Colonic mucosa (tissue), 4 donors: Measurements from ENCODE around the gene KCNJ6. TPM values are rescaled to one million over a fixed set of nuclear protein-coding genes. Genes with fewer than 3 reads are reported as not detected.

Experiments
- DNase-seq: peaks from one replicate; pipeline ENCODE4 v3.0.0-alpha.2; 2020
- H3K27ac ChIP-seq: fragments of 200-600 bp; one replicate; pipeline ENCODE4 v1.8.0; 2021
- H3K27me3 ChIP-seq: fragments of 200-600 bp; one replicate; pipeline ENCODE4 v1.8.0; 2021
- H3K36me3 ChIP-seq: fragments of 200-600 bp; one replicate; pipeline ENCODE4 v1.8.0; 2021
- H3K4me1 ChIP-seq: fragments of 200-600 bp; one replicate; pipeline ENCODE4 v1.8.0; 2021; ENCODE audit warnings: mild to moderate bottlenecking
- H3K4me3 ChIP-seq: fragments of 200-600 bp; one replicate; pipeline ENCODE4 v1.8.0; 2021
- H3K9ac ChIP-seq, 2 donors: one replicate each; pipeline ENCODE4 v1.7.0; 2013; ENCODE audit warnings: control low read depth in 2 of 2, low read depth in 2 of 2, low read length in 2 of 2
- H3K9me3 ChIP-seq: fragments of 200-600 bp; one replicate; pipeline ENCODE4 v1.8.0; 2021
- CTCF ChIP-seq: fragments of 200-600 bp; IDR thresholded peaks from one replicate; pipeline ENCODE4 v1.8.0; 2022; ENCODE audit warnings: antibody characterized with exemption, mild to moderate bottlenecking
- intact Hi-C: fragments of 100-400 bp; cut with DNase I; formaldehyde crosslinking; loops from one replicate; pipeline ENCODE4 v1.14.1; 2022
- total RNA-seq, 2 donors: library from RNA; stranded (reverse); fragmentation: NEBNext Ultra II Directional in 1 of 2; extraction: Animal tissue kit (Norgen Biotek cat#: 25700) in 1 of 2; gene quantifications; one replicate each; pipeline ENCODE4 v1.2.1, GENCODE V29; 2021
- donor health status: healthy.
- donor health status: DM: no; HTN: no; CAD: no.
- donor health status: DM: no; HTN: no; CAD: no.

KCNJ6 gene
- total RNA-seq, 2 donors from 2014 or later = 0.05 to 0.21 TPM

- TF ChIP-seq CTCF = no peak
- Histone ChIP-seq H3K9me3 (no peaks in the 10 kb centered on the region), H3K4me3 (no peak overlapping the region), H3K27me3 (no peaks in the 10 kb centered on the region), H3K27ac (no peak overlapping the region), H3K4me1 (no peaks in the 10 kb centered on the region), H3K9ac (no peak overlapping the region), H3K36me3 (no peaks in the 10 kb centered on the region)
- DNase-seq = no peak
- intact Hi-C loops = no loop called here
These were observed 115.7 kb downstream of the KCNJ6 start for GRCh38 chr21:37800456-37801061.

GRCh38 chr21:37800057-37800455 is 116.2 kb downstream of the KCNJ6 start:
- intact Hi-C loops = no loop called here

GRCh38 chr21:37799211-37800056 is 116.8 kb downstream of the KCNJ6 start:
- no peak overlapping the region for H3K9ac ChIP-seq
- no peak overlapping the region for H3K27ac ChIP-seq
- no peak for DNase-seq
- H3K4me1 ChIP-seq = no peaks in the 10 kb centered on the region
- no peaks in the 10 kb centered on the region for H3K9me3 ChIP-seq
- no peak for TF ChIP-seq CTCF
- H3K4me3 ChIP-seq = no peak overlapping the region
- intact Hi-C loops = no loop called here
- no peaks in the 10 kb centered on the region for H3K36me3 ChIP-seq
- H3K27me3 ChIP-seq = no peaks in the 10 kb centered on the region

More at GRCh38 chr21:37800057-37800455, 116.2 kb downstream of the KCNJ6 start:
- no peaks in the 10 kb centered on the region for H3K9me3 ChIP-seq
- no peaks in the 10 kb centered on the region for H3K36me3 ChIP-seq
- TF ChIP-seq CTCF = no peak
- no peaks in the 10 kb centered on the region for H3K27me3 ChIP-seq
- no peak overlapping the region for H3K27ac ChIP-seq
- no peak for DNase-seq
- H3K9ac ChIP-seq = no peak overlapping the region
- no peak overlapping the region for H3K4me3 ChIP-seq
- no peaks in the 10 kb centered on the region for H3K4me1 ChIP-seq

- intact Hi-C loops = no loop called here
These were observed 118.9 kb downstream of the KCNJ6 start for GRCh38 chr21:37797403-37797802.

GRCh38 chr21:37796011-37796410 is 120.2 kb downstream of the KCNJ6 start:
- DNase-seq = no peak
- no peaks in the 10 kb centered on the region for H3K9me3 ChIP-seq

More at GRCh38 chr21:37797403-37797802, 118.9 kb downstream of the KCNJ6 start:
- H3K4me1 ChIP-seq = no peaks in the 10 kb centered on the region
- H3K36me3 ChIP-seq = no peaks in the 10 kb centered on the region
- no peak for TF ChIP-seq CTCF
- no peaks in the 10 kb centered on the region for H3K27me3 ChIP-seq
- no peak overlapping the region for H3K4me3 ChIP-seq
- H3K27ac ChIP-seq = no peak overlapping the region
- no peak overlapping the region for H3K9ac ChIP-seq
- DNase-seq = no peak
- H3K9me3 ChIP-seq = no peaks in the 10 kb centered on the region

More at GRCh38 chr21:37796011-37796410, 120.2 kb downstream of the KCNJ6 start:
- intact Hi-C loops = no loop called here
- H3K27ac ChIP-seq = no peak overlapping the region
- no peak overlapping the region for H3K9ac ChIP-seq
- no peaks in the 10 kb centered on the region for H3K36me3 ChIP-seq
- H3K4me1 ChIP-seq = no peaks in the 10 kb centered on the region
- H3K27me3 ChIP-seq = no peaks in the 10 kb centered on the region
- H3K4me3 ChIP-seq = no peak overlapping the region
- no peak for TF ChIP-seq CTCF
